Fibroblast of mammary gland (primary cell): ENCODE data around the gene JARID2.

ENCODE experiments used
- DNase-seq: peaks from one replicate; pipeline ENCODE4 v3.0.0-alpha.2; 2010; ENCODE audit warnings: low read depth
- H3K4me3 ChIP-seq: 2 replicates; pipeline ENCODE4 v1.5.1; 2011; ENCODE audit warnings: low read depth, mild to moderate bottlenecking, low read length, moderate library complexity; ENCODE audit not compliant: control insufficient read depth
- TF ChIP-seq, protein P1 (sequence below): conservative IDR thresholded peaks from 2 replicates; pipeline ENCODE4 v1.5.1; 2011; ENCODE audit warnings: low read depth, low read length, inconsistent platforms; ENCODE audit not compliant: control insufficient read depth, insufficient read depth

The JARID2 gene

DNA sequence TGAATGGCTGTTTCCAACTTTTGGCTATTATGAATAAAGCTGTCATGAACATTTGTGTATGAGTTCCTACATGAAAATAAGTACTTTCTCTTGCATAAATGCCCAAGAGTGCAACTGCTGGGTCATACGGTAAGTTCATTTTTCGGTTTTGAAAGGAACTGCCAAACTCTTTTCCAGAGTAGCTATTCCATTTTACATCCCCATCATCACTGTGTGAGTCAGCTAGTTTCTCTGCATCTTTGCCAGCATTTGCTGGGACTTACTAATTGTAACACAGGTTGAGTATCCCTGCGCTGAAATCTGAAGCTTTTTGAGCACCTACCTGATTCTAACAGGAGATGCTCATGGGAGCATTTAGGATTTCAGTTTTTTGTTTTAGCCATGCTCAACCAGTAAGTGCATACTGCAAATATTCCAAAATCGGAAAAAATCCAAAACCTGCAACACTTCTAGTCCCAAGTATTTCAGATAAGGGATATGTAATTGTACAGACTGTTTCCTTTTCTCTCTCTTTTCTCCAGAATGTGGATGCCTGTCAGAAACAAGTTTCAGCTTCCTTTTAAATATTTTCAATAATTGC lies 298.5 kb downstream of the JARID2 start:
- DNase-seq, result peak; percentile 82
- no peak overlapping the region for H3K4me3 ChIP-seq
- TF ChIP-seq, protein P1, sequence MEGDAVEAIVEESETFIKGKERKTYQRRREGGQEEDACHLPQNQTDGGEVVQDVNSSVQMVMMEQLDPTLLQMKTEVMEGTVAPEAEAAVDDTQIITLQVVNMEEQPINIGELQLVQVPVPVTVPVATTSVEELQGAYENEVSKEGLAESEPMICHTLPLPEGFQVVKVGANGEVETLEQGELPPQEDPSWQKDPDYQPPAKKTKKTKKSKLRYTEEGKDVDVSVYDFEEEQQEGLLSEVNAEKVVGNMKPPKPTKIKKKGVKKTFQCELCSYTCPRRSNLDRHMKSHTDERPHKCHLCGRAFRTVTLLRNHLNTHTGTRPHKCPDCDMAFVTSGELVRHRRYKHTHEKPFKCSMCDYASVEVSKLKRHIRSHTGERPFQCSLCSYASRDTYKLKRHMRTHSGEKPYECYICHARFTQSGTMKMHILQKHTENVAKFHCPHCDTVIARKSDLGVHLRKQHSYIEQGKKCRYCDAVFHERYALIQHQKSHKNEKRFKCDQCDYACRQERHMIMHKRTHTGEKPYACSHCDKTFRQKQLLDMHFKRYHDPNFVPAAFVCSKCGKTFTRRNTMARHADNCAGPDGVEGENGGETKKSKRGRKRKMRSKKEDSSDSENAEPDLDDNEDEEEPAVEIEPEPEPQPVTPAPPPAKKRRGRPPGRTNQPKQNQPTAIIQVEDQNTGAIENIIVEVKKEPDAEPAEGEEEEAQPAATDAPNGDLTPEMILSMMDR, result no peak

DNA sequence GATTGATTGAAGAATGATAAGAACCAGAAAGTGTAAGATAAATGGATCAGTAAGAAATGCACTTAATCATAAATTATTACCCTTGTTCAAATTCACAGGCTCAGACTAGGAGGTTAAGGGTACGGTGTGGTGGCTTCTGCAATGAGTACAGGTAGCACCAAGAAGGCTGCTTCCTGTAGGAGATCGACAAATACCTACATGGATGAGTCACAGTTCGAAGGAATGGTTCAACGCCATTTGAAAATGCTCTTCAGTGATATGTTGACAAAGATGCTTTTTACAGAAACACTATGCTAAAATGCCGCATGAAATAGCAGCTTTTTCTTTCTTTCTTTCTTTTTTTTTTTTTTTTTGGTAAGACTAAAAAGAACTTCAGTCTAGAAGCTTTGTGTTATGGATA lies 300.7 kb downstream of the JARID2 start:
- no peak overlapping the region for H3K4me3 ChIP-seq
- no peak for DNase-seq
- TF ChIP-seq, protein P1, result no peak

DNA sequence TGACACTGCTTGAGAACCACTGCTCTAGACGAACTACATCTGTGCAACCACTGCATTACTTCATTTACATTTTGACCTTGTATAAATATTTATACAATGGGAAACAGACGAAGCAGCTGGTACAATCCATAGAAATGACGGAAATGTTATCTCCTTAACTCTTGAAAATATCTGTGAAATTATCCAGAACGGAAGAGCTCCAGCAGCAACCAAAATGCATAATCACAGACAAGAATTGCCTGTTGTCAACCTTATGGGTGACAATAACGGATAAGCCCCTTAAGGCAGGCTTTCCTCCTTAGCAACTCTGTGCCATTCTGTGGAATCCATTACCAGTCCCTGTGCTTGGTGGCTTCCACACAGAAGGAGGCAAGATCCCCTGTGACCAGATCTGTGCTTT lies 301.5 kb downstream of the JARID2 start:
- TF ChIP-seq, protein P1, result no peak
- no peak for DNase-seq
- H3K4me3 ChIP-seq, result no peak overlapping the region

DNA sequence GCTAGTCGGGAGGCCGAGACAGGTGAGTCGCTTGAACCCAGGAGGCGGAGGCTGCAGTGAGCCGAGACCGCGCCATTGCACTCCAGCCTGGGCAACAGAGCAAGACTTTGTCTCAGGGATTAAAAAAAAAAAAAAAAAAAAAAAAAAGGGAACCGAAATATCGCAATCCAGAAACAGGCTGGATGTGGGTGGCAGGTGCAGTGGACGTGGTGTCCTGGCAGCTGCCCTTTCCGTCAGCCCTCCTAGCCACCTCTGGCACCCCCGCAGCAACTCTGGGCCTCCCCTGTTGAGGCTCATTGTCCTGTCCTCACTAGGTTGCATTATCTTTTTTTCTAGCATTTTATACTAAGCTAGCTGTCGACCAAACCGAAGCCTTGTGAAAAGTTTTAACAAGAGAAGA lies 303.5 kb downstream of the JARID2 start:
- no peak overlapping the region for H3K4me3 ChIP-seq
- no peak for DNase-seq
- TF ChIP-seq, protein P1, result no peak

DNA sequence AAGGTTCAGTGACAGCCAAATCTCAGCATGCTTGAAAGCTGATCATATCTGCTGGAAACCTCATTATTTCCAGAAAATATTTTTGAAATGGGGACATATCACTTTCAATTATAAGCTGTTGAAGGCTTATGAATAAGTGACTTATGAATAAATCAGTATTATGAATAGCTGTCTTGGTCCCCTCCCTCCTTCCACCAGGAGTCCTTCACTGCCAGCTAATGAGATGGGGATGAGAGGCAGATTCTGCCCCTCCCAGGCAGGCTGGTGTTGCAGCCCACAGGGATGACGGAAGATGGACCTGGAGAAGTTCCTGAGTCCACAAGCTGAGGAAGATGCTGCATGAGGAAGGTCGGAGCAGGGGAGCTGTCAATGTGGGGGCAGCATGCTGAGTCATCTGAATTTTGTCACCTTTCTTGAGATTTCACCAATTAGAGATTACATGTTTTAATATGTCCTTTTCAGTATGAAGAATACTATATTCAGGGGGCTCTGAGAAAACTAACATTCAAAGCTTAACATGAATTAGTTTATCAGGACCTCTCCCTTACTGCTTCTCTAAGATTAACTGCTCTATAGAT lies 304.8 kb downstream of the JARID2 start:
- DNase-seq, result no peak
- TF ChIP-seq, protein P1, result no peak

DNA sequence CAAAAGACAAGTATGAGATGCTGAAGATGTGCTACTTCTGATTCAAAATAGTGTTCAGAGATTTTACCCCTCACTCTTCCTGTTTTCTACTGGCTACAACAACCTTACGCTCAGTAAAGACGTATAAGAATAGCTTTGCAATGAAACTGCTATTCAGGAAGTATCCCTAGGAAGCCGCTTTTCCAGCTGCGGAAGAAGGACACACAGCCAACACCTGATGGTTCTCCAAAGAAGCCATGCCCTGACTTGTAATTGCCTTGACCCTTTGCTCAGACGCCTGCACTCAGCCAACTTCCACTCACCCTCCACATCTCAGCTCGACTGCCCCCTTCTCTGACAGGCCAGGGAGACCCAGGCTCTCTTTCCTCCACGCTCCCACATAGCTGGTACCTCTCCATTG lies 305.4 kb downstream of the JARID2 start:
- no peak overlapping the region for H3K4me3 ChIP-seq
- DNase-seq, result no peak
- TF ChIP-seq, protein P1, result no peak

More for the DNA sequence above, 304.8 kb downstream of the JARID2 start:
- H3K4me3 ChIP-seq, result no peak overlapping the region
